ENCODE measurements around the gene FDX1.
"Not testable (repeated sequence)": the region's sequence is repeated elsewhere in the genome, so short reads cannot be mapped to it uniquely, and the experiment has no call there.

FDX1 gene

GRCh38 chr11:110429731-110430266, at the start of gene FDX1:
TSS of gene FDX1 (plus strand) at chr11:110429948. CDS start at chr11:110430121, 173 bp downstream.
- DNase-seq, result peak; percentile 83

GRCh38 chr11:110380836-110381622, 48.7 kb upstream of the FDX1 start:
- DNase-seq, result no peak

- not testable (repeated sequence) for DNase-seq
Measured at GRCh38 chr11:110388231-110388630, 41.5 kb upstream of the FDX1 start.

DNA sequence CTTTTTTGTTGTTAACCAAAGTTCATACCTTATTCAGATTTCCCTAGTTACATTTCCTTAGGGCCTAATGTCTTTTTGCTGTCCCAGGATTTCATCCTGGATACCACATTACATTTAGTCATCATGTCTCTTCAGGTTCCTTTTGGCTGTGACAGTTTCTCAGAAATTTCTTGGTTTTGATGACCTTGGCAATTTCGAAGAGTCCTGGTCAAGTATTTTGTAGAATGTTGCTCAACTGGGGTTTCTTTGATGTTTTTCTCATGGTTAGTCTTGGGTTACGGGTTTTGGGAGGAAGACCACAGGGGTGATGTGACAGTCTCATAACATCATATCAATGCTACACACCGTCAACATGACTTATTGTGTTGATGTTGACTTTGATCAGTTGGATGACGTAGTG, 39.8 kb upstream of the FDX1 start:
- DNase-seq, result no peak

GRCh38 chr11:110392056-110392455, 37.7 kb upstream of the FDX1 start:
- DNase-seq, result no peak

- not testable (repeated sequence) for DNase-seq
Measured at GRCh38 chr11:110397668-110398286, 32.0 kb upstream of the FDX1 start.

GRCh38 chr11:110403585-110403984, 26.2 kb upstream of the FDX1 start:
- not testable (repeated sequence) for DNase-seq

DNA sequence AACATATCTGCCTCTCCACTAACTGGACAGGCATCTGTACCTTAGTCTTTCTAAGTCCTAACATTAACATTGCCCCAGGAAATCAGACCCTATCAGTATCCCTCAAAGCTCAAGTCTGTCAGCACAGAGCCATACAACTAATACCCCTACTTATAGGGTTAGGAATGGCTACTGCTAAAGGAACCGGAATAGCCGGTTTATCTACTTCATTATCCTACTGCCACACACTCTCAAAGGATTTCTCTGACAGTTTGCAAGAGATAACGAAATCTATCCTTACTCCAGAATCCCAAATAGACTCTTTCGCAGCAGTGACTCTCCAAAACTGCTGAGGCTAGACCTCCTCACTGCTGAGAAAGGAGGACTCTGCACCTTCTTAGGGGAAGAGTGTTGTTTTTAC, 24.1 kb upstream of the FDX1 start:
- not testable (repeated sequence) for DNase-seq

GRCh38 chr11:110407315-110407714, 22.4 kb upstream of the FDX1 start:
- DNase-seq, result no peak

- DNase-seq, result no peak
Measured at GRCh38 chr11:110409174-110409573, 20.6 kb upstream of the FDX1 start.

GRCh38 chr11:110410651-110411050, 19.1 kb upstream of the FDX1 start:
- DNase-seq, result no peak

GRCh38 chr11:110415081-110415480, 14.7 kb upstream of the FDX1 start:
- DNase-seq, result no peak

- DNase-seq, result not testable (repeated sequence)
Measured at GRCh38 chr11:110421658-110422057, 8.1 kb upstream of the FDX1 start.

DNA sequence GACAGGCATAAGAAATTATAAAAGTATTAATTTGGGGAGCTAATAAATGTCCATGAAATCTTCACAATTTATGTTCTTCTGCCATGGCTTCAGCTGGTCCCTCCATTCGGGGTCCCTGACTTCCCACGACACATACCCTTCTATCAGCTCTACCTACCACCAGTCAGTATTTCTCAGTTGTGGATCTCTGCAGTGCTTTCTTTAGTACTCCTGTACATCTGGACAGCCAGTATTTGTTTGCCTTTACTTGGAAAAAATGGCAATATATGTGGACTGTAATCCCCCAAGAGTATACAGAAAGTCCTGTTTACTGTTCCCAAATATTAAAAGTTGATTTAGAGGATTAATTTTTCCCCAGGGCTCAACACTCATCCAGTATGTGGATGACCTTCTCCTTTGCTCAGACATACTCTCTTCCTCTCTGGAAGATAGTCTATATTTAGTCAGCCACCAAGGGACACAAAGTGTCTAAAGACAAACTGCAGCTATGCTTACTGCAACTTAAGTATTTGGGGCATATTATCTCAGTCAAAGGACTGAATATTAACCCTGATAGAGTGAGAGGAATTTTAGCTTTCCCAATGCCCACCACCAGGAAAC, 7.3 kb upstream of the FDX1 start:
- no peak for DNase-seq

DNA sequence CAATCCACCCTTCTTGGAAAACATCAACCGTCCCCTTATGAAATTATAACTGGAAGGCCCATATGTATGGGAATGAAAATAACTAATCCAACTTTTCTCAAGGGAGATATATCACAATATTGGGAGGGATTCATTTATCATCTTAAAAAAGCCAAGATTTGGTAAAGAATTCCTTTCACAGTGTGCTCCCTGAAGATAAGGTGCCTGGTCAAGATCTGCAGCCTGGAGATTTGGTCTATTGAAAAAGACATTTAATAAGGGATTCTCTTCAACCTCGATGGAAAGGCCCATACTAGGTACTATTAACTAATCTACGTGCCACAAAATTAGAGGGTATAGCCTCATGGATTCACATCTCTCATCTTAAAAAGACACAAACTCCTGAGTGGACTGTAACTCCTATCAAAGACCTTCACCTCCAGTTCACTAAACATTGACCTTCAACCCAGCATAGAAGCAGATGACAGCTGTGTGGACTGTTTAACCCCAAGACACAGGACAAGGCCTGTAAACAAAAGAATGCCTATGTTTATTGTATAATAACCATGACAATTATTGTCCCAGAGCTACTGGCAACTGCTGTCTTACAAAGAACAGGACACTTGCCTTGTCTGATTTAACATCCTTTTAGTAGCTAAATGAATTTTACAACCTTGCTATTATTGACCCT, 4.8 kb upstream of the FDX1 start:
- no peak for DNase-seq

GRCh38 chr11:110425751-110426545, 3.8 kb upstream of the FDX1 start:
- no peak for DNase-seq

DNA sequence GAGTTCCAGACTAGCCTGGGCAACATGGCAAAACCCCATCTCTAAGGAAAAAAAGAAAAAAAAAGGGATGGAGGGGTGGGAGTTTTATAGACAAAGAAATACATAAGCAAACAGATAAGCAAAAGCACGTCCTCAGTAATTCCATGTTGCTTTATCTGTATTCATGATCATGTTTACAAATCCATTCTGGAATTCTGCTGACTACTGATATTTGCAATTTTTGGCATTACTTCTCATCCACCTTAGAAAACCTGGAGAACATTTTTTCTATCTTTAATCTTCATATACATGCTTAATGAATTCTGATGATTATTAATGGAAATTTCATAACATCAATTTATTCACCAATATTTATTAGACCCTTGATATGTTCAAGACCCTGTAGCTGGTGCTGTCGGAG, 1.7 kb upstream of the FDX1 start:
- DNase-seq, result no peak

DNA sequence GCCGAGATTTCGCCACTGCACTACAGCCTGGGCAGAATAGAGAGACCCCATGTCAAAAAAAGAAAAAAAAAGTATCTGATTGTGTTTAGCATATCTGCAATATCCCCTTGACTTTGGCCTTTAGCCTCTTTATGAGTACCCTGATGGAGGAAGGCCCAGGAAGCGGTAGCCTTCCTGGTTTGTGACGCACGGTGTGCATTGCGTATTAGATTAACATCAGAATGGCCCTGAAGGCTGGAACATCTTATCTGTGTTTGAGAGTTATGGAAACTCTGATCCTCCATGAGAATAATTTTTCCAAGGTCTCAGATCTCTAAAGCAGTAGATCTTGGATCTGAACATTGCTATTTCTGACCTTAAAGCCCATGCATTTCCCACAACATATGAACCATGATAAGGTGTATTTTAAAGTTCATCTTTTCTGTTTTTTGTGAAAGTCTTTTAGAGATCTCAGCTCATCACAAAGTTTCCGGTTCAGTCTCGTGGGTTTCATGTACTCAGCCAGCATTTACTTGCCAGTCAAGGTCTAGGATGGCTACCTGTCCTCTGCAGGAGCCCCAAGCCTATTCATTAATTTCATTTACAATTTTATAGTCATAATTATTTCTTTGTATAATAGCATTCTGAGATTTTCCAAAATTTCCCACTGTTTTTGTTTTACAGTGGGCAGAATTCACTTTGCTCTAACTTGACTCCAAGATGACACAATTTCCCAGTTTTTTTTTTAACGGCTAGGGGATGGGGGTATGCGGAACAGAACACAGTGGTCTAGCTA, 605 bp upstream of the FDX1 start:
- no peak for DNase-seq

- DNase-seq, result no peak
Measured at GRCh38 chr11:110430267-110431050, 711 bp downstream of the FDX1 start.

DNA sequence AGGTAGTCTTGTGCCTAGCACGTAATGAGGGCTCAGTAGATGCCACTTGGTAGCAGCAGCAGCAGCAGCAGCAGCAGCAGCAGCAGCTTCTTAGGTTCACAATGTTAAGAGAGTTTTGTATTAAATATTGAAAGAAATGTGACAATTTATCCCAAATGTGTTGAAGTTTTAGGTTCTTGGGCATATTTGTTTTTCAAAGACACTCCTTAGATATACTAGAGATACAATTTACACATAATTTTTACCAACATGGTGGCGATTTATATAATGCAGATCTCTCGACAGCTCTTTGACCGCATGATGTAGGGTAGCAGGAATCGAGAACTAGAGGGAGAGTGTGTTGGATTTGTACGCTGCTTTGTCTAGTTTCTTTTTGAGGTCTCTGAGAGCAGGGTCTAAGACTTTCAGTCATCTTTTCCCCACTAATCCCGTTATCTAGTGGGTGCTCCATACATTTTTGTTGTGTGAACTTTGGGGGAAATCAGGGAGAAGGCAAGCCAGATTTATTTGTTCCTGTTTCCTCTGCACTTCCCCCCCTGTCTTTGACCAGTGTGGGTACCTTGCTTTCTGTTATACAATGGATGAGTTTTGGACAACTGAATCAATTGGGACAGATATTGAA, 1.4 kb downstream of the FDX1 start:
- DNase-seq, result no peak

All from GDM1 (cell line).